Gastrocnemius medialis (tissue), 4 donors: ENCODE data around the gene SPOCD1.

Experiments used
- CTCF ChIP-seq, 5 experiments: fragments of 450-650 bp in 3 of 5; fragments of 200-600 bp in 2 of 5; sonication (generic) in 2 of 5; IDR thresholded peaks in 4 of 5; conservative IDR thresholded peaks in 1 of 5; 1 replicate in 4 of 5; 2 replicates in 1 of 5; pipeline ENCODE4 v1.5.1; 2016 to 2019; ENCODE audit warnings: antibody characterized with exemption in 5 of 5, mild to moderate bottlenecking in 3 of 5, moderate library complexity in 3 of 5
- POLR2A ChIP-seq, 2 donors: fragments of 450-650 bp; IDR thresholded peaks; one replicate each; pipeline ENCODE4 v1.6.1; 2017; ENCODE audit warnings: antibody characterized with exemption in 2 of 2, mild to moderate bottlenecking in 2 of 2, moderate library complexity in 2 of 2

- TF ChIP-seq CTCF (IDR thresholded peaks at IDR 0.05 in 4 of 5, conservative IDR thresholded peaks at IDR 0.05 in 1 of 5): peak; percentile 47 to 73 (median 63)
- TF ChIP-seq POLR2A (IDR thresholded peaks at IDR 0.05): no peak
Measured at GRCh38 chr1:31815752-31816500, at the start of gene SPOCD1.
